Stomach (tissue), 4 donors: ENCODE data around the gene COL11A2.

Experiments
- CTCF ChIP-seq, 7 experiments: fragments of 450-650 bp in 4 of 7; fragments of 200-600 bp in 3 of 7; sonication (generic) in 3 of 7; IDR thresholded peaks; one replicate each; pipeline ENCODE4 v1.5.1; 2016 to 2019; ENCODE audit warnings: antibody characterized with exemption in 7 of 7, control low read depth in 2 of 7, mild to moderate bottlenecking in 1 of 7
- POLR2AphosphoS5 ChIP-seq, 3 donors: sonication (generic); formaldehyde crosslinking; IDR thresholded peaks; one replicate each; pipeline ENCODE4 v1.6.1; 2016; ENCODE audit warnings: antibody characterized with exemption in 3 of 3

DNA sequence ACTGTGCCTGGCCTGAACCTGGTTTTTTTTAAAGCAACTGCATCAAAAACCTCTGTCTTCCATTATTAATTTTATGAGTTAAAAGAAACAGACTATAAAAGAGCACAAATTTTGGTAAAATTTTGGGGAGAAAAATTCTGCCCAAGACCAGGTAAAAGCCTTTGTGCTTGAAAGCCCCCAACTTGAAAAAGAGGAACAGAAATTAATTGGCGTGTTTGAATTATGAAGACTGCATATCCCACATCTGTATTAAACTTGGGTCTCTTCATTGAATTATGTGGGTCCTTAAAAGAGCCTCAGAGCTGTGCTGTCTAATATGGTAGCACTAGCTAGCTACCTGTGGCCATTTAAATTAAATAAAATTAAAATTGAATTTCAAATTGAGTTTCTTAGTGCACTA, 41.2 kb downstream of the COL11A2 start:
- no peak for TF ChIP-seq CTCF (IDR thresholded peaks at IDR 0.05)
- TF ChIP-seq POLR2AphosphoS5 (IDR thresholded peaks at IDR 0.05) = no peak
